HFF-Myc (cell line): ENCODE data around the gene HOXB6.

ENCODE experiments used
- DNase-seq: peaks from one replicate; pipeline ENCODE4 v3.0.0-alpha.2; 2011; ENCODE audit warnings: low read depth; ENCODE audit errors: extremely low read depth
- H3K4me3 ChIP-seq: replicated peaks from 2 replicates; pipeline ENCODE4 v1.5.1; 2011; ENCODE audit warnings: low read depth, mild to moderate bottlenecking, control low read depth, low read length
- TF ChIP-seq, protein P1 (sequence below): IDR thresholded peaks from 2 replicates; pipeline ENCODE4 v1.5.1; 2012; ENCODE audit warnings: mild to moderate bottlenecking, low read depth, low read length, control low read depth; ENCODE audit errors: missing control alignments

HOXB6 gene

DNA sequence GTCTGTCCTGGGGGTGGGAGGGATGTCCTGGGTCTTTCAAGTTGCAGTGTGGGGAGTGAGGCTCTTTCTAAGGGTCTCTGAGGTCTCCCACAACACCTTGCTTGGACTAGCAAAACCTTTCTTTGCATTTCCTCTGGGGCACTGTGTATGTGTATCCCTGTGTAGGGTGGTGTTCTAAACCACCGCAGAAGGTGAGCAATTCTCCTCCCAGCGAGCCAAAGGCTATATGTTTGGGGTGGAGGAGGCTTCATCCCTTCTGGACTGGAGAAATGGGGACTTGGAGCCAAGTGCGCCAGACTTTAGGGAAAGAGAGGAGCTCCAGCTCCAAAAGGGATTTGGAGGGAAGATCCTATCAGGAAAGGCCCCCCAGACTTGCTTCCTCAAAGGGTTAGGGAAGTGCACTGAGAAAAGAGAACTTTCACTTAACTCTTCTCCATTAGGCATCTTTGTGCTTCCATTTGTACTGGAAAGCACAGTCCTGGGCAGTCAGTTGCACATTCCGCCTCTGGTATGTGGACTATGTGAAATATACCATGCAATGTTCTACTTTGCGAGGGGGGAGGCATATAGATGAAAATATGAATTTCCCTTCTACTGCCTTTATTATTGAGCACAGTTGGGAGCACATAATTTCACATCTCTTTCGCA is 40.2 kb upstream of the HOXB6 start:
- H3K4me3 ChIP-seq = no peak overlapping the region
- no peak for DNase-seq
- TF ChIP-seq, protein P1, sequence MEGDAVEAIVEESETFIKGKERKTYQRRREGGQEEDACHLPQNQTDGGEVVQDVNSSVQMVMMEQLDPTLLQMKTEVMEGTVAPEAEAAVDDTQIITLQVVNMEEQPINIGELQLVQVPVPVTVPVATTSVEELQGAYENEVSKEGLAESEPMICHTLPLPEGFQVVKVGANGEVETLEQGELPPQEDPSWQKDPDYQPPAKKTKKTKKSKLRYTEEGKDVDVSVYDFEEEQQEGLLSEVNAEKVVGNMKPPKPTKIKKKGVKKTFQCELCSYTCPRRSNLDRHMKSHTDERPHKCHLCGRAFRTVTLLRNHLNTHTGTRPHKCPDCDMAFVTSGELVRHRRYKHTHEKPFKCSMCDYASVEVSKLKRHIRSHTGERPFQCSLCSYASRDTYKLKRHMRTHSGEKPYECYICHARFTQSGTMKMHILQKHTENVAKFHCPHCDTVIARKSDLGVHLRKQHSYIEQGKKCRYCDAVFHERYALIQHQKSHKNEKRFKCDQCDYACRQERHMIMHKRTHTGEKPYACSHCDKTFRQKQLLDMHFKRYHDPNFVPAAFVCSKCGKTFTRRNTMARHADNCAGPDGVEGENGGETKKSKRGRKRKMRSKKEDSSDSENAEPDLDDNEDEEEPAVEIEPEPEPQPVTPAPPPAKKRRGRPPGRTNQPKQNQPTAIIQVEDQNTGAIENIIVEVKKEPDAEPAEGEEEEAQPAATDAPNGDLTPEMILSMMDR = no peak

DNA sequence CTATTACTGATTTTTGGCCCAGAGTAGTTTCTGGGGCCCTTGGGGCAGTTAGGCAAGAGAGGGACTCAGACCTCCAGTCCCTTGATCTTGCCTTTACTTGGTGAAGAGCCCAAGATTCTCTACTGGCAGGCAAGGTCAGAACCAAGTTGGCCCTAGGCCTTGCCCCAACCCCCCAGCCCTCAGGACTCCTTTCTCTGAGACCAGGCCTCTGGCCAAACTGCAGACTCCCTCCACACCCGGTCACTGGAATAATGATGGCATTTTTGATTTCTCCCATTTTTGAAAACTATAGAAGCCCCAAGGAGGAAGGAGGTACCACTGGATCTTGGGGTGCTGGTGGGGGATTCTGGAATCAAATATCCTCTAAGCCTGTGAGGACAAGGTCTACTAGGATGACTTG is 39.4 kb upstream of the HOXB6 start:
- H3K4me3 ChIP-seq = no peak overlapping the region
- TF ChIP-seq, protein P1 = no peak

DNA sequence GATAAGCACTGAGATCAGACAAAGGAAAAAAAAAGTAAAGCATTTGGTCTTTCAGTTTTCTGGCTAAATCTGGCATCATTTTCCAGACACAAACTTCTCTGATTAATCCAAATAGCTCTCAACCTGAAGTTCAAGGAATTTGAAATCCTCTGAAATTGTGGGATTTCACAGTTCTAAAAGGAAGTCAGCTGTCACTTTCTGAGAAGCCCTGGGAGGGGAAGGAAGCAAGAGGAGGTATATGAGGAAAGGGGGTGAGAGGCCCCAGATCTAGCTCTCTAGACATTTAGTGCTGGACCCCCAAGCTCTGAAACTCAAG is 38.9 kb upstream of the HOXB6 start:
- H3K4me3 ChIP-seq = no peak overlapping the region
- no peak for DNase-seq
- TF ChIP-seq, protein P1 = no peak

More for the DNA sequence above, 39.4 kb upstream of the HOXB6 start:
- DNase-seq = no peak

DNA sequence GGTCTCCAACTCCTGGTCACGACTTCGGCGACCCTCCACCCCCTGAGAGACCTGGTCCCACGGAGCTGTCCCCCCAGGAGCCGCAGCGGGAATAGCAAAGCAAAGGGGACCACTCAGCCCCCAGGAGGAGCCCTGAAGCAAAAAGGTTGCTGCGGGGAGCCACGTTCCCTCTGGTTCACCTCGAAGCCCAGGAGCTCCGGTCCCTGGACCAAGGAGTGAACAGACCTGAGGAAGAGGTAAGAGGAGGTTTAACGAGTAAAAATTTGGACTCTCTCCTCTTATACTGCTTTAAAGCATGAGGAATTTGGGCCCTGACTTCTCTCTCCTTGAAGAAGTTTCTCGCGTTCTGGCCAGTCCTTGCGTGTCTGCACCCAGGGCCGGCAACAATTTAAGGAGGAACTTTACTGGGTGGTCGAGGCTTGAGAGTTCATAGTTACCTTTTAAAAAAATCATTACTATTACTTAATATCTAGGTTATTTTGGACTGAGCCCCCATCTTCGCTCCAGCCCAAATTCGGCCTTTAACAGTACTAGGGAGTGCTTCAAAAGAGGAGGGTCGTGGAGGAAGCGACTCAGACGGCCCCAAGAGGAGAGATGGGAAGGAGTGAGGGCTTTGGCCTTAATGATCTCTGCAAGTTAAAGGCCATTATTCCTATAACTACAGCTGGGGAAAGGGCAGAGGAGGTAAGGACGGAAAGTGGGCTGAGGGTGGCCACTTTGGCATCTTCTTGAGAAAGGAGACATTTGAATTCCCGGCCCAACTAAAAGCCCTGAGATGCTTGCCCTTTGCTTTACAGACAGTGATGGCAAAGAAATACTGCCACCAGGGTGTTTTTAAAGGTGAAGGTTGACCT is 38.3 kb upstream of the HOXB6 start:
- TF ChIP-seq, protein P1 = no peak
- no peak for DNase-seq
- no peak overlapping the region for H3K4me3 ChIP-seq

DNA sequence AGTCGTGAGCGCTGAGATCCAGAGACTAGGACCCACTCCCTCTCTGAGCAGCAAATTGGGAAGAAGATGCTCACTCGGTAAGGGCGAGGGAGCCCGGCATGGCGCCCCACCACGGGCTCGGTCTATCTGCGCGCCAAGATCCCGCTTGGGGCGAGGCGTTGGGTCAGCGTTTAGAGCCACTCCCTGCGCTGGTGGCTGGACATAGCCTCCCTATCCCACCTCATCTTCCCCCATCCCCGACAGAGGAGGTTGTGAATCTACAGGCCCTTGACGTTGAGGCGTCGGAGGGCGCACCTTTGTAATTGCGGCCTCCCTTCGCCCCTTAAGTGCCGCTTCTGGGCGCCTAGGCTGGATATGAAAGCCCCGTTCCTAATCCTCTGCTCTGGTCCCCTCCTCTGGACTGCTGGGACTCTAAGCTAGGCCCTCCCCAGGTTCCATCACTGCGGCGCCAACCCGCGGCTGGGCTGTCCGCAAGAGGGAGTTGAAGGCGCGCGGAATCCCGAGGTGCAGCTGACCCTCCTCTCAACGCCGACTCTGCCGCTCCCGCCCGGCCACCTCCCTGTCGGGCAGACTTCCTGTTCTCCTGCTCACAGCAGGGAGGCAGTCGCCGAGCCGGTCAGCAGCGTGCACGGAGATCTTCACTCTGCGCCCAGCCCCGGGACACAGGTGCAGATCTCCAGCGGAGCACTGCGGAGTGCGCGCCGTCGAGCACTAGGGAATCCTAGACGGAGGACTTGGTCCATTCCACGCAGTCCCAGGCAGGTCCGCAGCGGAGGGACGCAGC is 37.5 kb upstream of the HOXB6 start:
- H3K4me3 ChIP-seq = no peak overlapping the region
- DNase-seq = no peak
- TF ChIP-seq, protein P1 = no peak

DNA sequence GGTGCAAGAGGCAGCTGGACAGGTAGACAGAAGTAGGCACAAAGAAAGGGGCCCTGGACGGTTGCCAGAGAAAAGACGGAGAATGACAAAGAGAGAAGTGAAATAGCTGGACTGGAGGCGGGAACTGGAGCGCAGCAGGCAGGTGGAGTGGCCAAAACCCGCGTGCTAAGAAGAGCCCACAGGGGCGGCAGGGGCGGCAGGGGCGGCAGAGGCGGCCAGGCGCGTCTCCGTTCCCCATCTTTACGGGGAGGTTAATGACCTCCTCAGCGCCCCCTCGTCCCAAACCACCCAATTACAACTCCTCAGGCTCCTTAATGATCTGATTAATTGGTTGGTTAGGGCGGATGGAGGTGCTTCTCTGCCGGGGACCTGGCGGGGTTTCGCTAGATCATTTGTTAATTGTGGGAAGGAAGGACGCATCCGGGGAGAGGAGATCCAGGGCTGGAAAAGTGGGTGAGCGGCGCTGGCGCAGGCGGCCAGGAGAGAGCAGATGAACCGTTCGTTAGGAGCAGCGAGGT is 36.8 kb upstream of the HOXB6 start:
- no peak for DNase-seq
- no peak overlapping the region for H3K4me3 ChIP-seq

More for the DNA sequence above, 36.8 kb upstream of the HOXB6 start:
- TF ChIP-seq, protein P1 = no peak
